Panc1 (cell line): ENCODE data around the gene MAP3K6. TPM values are rescaled to one million over a fixed set of nuclear protein-coding genes. Genes with fewer than 3 reads are reported as not detected.

Experiments
- ATAC-seq: fragments of 200-7000 bp; cut with Tn5 transposase; 2 replicates; pipeline ENCODE4 v1.9.1; 2020; ENCODE audit warnings: mild to moderate bottlenecking, moderate library complexity
- BruUV-seq: library from RNA; stranded (reverse); fragments of 400-500 nt; replicated peaks from 2 replicates; lab custom pipeline; 2021; lab: Mats Ljungman, UMichigan
- CTCF ChIA-PET: fragments of 300-600 bp; sonication (Branson Sonifier 250); formaldehyde crosslinking; loops from one replicate; lab custom pipeline; 2022; ENCODE audit warnings: antibody characterized with exemption; lab: Charles Lee
- POLR2A ChIA-PET: fragments of 300-600 bp; sonication (Branson Sonifier 250); formaldehyde crosslinking; loops from one replicate; lab custom pipeline; 2022; ENCODE audit warnings: antibody characterized with exemption; lab: Charles Lee
- DNase-seq: peaks from one replicate; pipeline ENCODE4 v3.0.0-alpha.2; 2010; ENCODE audit warnings: low read depth, low spot score
- H3K27ac ChIP-seq: 2 replicates; pipeline ENCODE4 v1.5.1; 2011; ENCODE audit warnings: mild to moderate bottlenecking, low read length, inconsistent platforms
- H3K27me3 ChIP-seq: fragments of 200-500 bp; sonication (Bioruptor generic); 2 replicates; pipeline ENCODE4 v1.6.0; 2014; ENCODE audit warnings: low read length, inconsistent platforms; ENCODE audit not compliant: control insufficient read depth, insufficient read depth
- H3K36me3 ChIP-seq: fragments of 200-500 bp; sonication (Bioruptor generic); 2 replicates; pipeline ENCODE4 v1.5.1; 2014; ENCODE audit warnings: inconsistent platforms, mild to moderate bottlenecking, low read length, moderate library complexity; ENCODE audit not compliant: control insufficient read depth, insufficient read depth
- H3K4me1 ChIP-seq: 2 replicates; pipeline ENCODE4 v1.5.1; 2011; ENCODE audit warnings: inconsistent platforms, mild to moderate bottlenecking, low read length, moderate library complexity; ENCODE audit not compliant: control insufficient read depth, insufficient read depth
- H3K4me3 ChIP-seq, 2 experiments: 2 replicates each; pipeline ENCODE4 v1.5.1; 2011 to 2012; ENCODE audit warnings: low read depth in 2 of 2, low read length in 2 of 2, mild to moderate bottlenecking in 2 of 2, inconsistent platforms in 1 of 2, moderate library complexity in 1 of 2
- H3K9me3 ChIP-seq: fragments of 200-500 bp; sonication (Bioruptor generic); 2 replicates; pipeline ENCODE4 v1.5.1; 2014; ENCODE audit warnings: low read depth, mild to moderate bottlenecking, inconsistent platforms, low read length, moderate library complexity; ENCODE audit not compliant: control insufficient read depth, insufficient read depth
- POLR2AphosphoS5 ChIP-seq: IDR thresholded peaks from 2 replicates; pipeline ENCODE4 v1.6.1; 2012; ENCODE audit warnings: mild to moderate bottlenecking, low read depth, low read length, moderate library complexity
- REST ChIP-seq, 2 experiments: IDR thresholded peaks; 2 replicates each; pipeline ENCODE4 v1.6.1; 2011 to 2012; ENCODE audit warnings: low read depth in 2 of 2, control low read depth in 1 of 2, low read length in 1 of 2, mild to moderate bottlenecking in 1 of 2, moderate library complexity in 1 of 2; ENCODE audit not compliant: insufficient read depth in 1 of 2
- SIN3A ChIP-seq: IDR thresholded peaks from 2 replicates; pipeline ENCODE4 v1.6.1; 2012; ENCODE audit warnings: low read depth, mild to moderate bottlenecking, low read length, moderate library complexity, borderline replicate concordance; ENCODE audit not compliant: insufficient read depth
- TCF7L2 ChIP-seq: IDR thresholded peaks from 2 replicates; pipeline ENCODE4 v1.6.1; 2011; ENCODE audit warnings: mild to moderate bottlenecking, low read depth, low read length, inconsistent platforms
- in situ Hi-C: cut with HindIII; loops from 2 replicates; pipeline ENCODE4 v1.10.0; 2016; ENCODE audit warnings: low sequenced_read_pairs, low pct_unique_long_range_greater_than_20kb
- intact Hi-C: fragments of 100-400 bp; cut with micrococcal nuclease; formaldehyde crosslinking; loops from one replicate; pipeline ENCODE4 v1.10.0; 2022; ENCODE audit not compliant: unreplicated experiment
- total RNA-seq: library from RNA; stranded (reverse); gene quantifications from one replicate; pipeline ENCODE4 v1.2.1, GENCODE V29; 2021; ENCODE audit not compliant: unreplicated experiment
- TF ChIP-seq, protein P1 (sequence below): fragments of 450-650 bp; IDR thresholded peaks from 2 replicates; pipeline ENCODE4 v1.5.1; 2017; ENCODE audit warnings: mild to moderate bottlenecking

Gene MAP3K6
- total RNA-seq, 1 experiment from 2014 or later, result 56.9 TPM

- H3K27ac ChIP-seq, result no peak overlapping the region
- H3K4me1 ChIP-seq, result peaks cover 7% of the 10 kb centered on the region; the same call in 1 of the 2 replicates
- intact Hi-C loops (no loop called here), in situ Hi-C loops (no loop called here)
- BruUV-seq, result no TSS peak
- no peaks in the 10 kb centered on the region for H3K27me3 ChIP-seq
- H3K36me3 ChIP-seq, result peaks cover 2% of the 10 kb centered on the region
- DNase-seq (no peak), ATAC-seq (no peak)
- TF ChIP-seq, protein P1, sequence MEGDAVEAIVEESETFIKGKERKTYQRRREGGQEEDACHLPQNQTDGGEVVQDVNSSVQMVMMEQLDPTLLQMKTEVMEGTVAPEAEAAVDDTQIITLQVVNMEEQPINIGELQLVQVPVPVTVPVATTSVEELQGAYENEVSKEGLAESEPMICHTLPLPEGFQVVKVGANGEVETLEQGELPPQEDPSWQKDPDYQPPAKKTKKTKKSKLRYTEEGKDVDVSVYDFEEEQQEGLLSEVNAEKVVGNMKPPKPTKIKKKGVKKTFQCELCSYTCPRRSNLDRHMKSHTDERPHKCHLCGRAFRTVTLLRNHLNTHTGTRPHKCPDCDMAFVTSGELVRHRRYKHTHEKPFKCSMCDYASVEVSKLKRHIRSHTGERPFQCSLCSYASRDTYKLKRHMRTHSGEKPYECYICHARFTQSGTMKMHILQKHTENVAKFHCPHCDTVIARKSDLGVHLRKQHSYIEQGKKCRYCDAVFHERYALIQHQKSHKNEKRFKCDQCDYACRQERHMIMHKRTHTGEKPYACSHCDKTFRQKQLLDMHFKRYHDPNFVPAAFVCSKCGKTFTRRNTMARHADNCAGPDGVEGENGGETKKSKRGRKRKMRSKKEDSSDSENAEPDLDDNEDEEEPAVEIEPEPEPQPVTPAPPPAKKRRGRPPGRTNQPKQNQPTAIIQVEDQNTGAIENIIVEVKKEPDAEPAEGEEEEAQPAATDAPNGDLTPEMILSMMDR, result no peak
- no peak for TF ChIP-seq TCF7L2
- no peak for TF ChIP-seq SIN3A
- POLR2A ChIA-PET, result no interaction called here
- H3K9me3 ChIP-seq, result no peaks in the 10 kb centered on the region
- no peak overlapping the region for H3K4me3 ChIP-seq
- CTCF ChIA-PET, result no interaction called here
Measured at GRCh38 chr1:27330786-27331185, 36.0 kb downstream of the MAP3K6 start.

GRCh38 chr1:27327964-27328363 lies 38.8 kb downstream of the MAP3K6 start:
- peaks cover 4% of the 10 kb centered on the region for H3K36me3 ChIP-seq
- ChIA-PET CTCF (interaction anchor here (0.6 kb wide), 1 partner anchor 17 kb away, joined by 3 read pairs; no protein-coding TSS in a partner anchor), POLR2A (no interaction called here)
- intact Hi-C loops, result no loop called here
- ATAC-seq (no peak), DNase-seq (no peak)
- in situ Hi-C loops, result no loop called here
- no TSS peak for BruUV-seq
- H3K27ac ChIP-seq, result no peak overlapping the region
- no peaks in the 10 kb centered on the region for H3K27me3 ChIP-seq
- no peak overlapping the region for H3K4me3 ChIP-seq
- TF ChIP-seq, protein P1, result no peak
- TF ChIP-seq SIN3A (no peak), TCF7L2 (no peak), REST (IDR thresholded peaks at IDR 0.05; ENCODE audit: insufficient read depth in 1 of 2, low read depth in 2 of 2, low read length in 1 of 2) (no peak), POLR2AphosphoS5 (no peak)
- H3K4me1 ChIP-seq, result peaks cover 10% of the 10 kb centered on the region; the same call in 1 of the 2 replicates
- no peaks in the 10 kb centered on the region for H3K9me3 ChIP-seq
